CD4-positive, alpha-beta T cell treated with Interferon alpha-2 for 1 hour (primary cell): ENCODE data around the gene OR6B1.
"Not testable (repeated sequence)": the region's sequence is repeated elsewhere in the genome, so short reads cannot be mapped to it uniquely, and the experiment has no call there.

Experiments used
- DNase-seq, 2 donors: peaks; one replicate each; pipeline ENCODE4 v3.0.0-alpha.2; 2020 to 2022

Gene OR6B1

DNA sequence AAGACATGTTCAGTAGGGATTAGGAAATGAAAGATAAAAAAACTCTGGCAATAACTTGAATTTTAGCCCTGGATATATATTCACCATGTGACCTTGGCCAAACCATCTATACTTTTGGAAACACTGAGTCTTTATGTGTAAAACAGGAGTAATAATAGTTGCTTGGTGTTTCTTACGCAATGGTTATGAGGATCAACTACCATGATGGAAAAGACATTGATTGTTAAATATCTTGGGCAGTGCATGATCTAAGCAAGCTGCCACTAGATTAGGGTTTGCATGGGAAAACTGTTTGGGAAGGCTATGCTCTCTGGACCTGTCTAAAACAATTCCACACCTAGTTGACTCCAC, 6.5 kb downstream of the OR6B1 start:
- no peak for DNase-seq

DNA sequence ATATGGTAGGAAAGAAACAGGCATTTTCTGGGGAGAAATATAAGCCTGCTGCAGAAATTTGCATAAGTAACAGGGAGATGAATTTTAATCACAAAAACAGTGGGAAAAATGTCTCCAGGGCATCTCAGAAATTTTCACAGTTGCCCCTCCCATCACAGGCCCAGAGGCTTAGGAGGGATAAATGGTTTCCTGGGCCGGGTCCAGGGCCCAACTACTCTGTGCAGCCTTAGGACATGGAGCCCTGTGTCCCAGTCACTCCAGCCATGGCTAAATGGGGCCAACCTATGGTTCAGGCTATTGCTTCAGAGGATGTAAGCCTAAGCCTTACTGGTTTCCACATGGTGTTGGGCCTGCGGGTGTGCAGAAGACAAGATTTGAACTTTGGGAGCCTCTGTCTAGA, 9.2 kb downstream of the OR6B1 start:
- no peak for DNase-seq

- not testable (repeated sequence) for DNase-seq
Observed at GRCh38 chr7:144010061-144010460, 9.9 kb downstream of the OR6B1 start.

DNA sequence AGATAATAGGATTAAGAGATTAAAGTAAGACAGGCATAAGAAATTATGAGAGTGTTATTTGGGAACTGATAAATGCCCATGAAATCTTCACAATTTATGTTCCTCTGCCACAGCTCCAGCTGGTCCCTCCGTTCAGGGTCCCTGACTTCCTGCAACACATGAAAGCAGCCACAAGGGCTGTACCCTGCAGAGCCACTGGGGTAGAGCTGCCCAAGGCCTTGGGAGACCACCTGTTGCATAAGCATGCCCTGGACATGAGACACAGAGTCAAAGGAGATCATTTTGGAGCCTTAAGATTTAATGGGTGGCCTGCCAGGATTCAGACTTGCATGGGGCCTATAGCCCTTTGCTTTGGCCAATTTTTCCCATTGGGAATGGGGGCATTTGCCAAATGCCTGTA, 10.7 kb downstream of the OR6B1 start:
- not testable (repeated sequence) for DNase-seq

GRCh38 chr7:144011458-144012230, 11.5 kb downstream of the OR6B1 start:
- DNase-seq: no peak

DNA sequence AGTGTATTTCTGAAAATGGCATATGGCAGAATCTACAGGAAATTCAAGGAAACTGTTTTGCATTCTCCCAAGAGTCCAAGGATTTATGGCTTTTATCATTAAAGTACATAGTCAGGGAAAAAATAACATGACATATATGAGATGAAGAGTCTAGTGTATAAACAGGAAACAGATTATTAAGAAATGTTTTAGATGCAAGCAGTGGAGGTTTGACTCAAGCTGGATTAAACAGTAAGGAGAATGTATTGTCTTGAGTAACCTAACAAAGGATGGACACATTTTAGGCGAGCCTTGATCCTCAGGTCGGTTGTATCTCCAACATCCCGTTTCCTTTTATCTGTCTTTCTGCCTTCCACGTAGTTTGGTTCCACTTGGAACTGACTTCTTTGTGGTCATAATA, 17.9 kb downstream of the OR6B1 start:
- no peak for DNase-seq

- DNase-seq: no peak
Observed at GRCh38 chr7:144019457-144019856, 19.3 kb downstream of the OR6B1 start.

DNA sequence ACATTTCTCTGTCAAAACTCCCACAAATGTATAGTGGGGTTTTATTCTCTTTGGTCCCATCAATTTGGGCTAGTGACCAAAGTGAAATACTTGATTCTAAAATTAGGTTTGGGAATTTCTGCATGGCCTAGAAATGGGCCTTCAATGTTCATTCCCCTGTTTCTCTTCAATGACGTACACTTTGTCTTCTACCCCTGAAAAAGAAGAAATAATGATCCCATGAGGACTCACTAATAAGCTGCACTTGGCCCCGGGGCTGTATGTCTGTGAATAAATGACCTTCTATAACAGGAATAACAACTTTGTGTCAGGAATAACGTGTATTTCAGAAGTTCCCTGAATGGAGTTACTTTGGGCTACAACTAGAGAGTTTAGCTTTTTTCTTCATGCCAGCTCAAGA, 20.2 kb downstream of the OR6B1 start:
- DNase-seq: no peak

GRCh38 chr7:144022169-144022568, 22.0 kb downstream of the OR6B1 start:
- no peak for DNase-seq

GRCh38 chr7:144023171-144023827, 23.2 kb downstream of the OR6B1 start:
- DNase-seq: no peak

DNA sequence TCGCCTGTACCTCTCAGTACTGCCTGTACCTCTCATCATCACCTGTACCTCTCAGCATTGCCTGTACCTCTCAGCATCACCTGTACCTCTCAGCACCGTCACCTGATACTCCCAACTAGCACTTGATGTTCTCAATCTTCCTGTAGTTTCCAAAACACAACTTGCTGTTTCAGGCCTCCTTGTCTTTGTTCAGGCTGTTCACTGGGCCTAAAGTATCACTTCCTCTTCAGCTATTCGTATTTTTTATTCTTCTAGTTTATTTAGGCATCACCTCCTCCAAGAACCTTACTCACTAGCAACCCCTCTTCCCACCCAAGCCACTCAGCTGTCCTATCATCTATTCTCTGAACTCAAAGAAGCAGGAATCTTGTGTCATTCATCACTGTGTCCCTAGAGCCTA, 24.1 kb downstream of the OR6B1 start:
- DNase-seq: no peak

DNA sequence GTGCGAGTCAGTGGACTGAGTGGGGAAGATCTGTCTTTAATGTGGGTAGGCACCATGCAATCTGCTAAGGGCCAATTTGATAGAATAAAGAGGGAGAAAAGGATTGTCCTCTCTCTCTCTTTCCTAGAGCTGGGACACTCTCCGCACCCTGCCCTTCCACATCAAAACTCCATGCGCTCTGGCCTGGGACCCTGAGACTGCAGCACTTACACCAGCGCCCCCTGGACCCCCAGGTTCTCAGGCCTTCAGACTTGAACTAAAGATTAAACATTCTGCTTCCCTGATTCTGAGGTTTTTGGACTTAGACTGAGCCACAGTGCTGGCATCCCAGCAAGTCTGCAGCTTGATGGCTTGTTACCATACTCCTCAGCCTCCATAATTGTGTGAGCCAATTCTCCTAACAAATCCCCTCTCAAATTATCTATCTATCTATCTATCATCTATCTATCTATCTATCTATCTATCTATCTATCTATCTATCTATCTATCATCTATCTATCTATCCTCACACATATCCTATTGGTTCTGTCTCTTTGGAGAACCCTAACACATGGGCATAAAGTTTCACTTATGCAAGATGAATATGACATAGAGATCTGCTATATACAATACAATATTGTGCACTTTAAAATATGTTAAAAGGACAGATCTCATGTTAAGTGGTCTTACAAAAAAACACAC, 26.2 kb downstream of the OR6B1 start:
- no peak for DNase-seq

DNA sequence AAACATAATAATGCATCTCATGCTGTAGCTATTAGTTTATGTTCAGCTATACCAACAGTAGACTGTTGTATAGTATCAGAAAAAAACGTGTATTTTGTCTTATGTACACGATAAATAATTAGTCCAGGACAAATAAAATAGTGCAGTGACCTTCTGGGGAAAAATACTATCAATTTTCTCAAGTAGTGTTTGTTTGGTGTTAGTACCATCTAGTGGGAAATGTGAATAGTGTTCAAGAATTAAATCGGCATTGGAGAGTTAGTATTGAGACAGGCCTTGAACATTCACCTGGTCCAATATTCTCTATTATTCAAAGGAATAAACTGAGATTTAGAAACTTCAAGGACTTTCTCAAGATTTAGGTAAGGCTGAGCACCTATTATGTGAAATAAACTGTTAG, 26.9 kb downstream of the OR6B1 start:
- DNase-seq: no peak

- no peak for DNase-seq
Observed at GRCh38 chr7:144027974-144028373, 27.9 kb downstream of the OR6B1 start.

DNA sequence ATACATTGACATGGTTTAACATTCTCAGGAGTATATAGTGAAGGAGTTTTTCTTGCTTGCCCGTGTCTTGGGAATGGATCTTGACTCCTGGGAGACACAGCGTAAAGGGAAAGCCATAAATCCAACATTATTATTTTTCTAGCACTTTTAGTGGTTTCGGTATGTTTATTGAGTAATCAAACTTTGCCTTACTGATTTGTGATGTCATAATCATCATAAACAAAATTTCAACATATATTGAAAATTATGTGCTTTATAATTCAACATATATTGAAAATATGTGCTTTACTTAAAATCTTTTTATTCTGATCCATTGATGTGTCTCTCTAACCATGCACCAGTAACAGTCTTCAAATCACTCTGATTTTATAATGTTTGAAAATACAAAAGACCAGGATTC, 28.4 kb downstream of the OR6B1 start:
- DNase-seq: no peak

GRCh38 chr7:144032516-144032915, 32.4 kb downstream of the OR6B1 start:
- DNase-seq: no peak

DNA sequence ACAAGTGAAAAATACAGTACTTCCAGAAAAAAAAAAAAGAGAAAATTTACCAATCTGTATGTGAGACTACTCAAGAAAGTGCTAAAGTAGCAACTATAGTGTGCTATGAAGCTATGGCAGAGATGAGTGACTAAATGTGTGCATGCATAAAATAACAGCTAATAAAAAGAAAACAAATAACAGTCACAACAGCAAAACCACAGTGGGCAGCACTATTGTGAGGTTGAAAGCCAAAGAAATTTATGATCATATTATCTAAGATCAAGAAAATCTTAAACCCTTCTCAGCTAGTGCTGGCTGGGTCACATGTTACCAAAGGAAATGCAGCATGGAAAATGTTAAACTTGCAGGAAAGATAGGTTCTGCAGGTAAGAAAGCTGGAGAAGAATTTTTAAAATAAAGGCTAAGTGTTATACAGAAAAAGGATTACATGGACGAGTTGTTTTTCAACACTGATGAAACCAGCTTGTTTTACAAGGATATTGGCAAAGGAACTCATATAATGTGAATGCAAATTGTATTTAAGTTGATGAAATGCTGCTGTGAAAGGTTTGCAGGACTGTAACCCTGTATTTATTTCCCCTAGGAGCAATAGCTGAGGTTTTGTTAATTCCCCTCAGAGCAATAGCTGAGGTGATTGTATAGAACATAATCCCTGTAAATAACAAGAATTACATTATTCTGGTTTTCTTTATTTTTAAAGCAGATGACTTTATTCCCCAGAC, 33.0 kb downstream of the OR6B1 start:
- no peak for DNase-seq

GRCh38 chr7:144035385-144035784, 35.3 kb downstream of the OR6B1 start:
- DNase-seq: no peak

- DNase-seq: no peak
Observed at GRCh38 chr7:144036302-144036885, 36.3 kb downstream of the OR6B1 start.

GRCh38 chr7:144037414-144038035, 37.4 kb downstream of the OR6B1 start:
- DNase-seq: no peak

- DNase-seq: no peak
Observed at GRCh38 chr7:144038887-144039286, 38.8 kb downstream of the OR6B1 start.

DNA sequence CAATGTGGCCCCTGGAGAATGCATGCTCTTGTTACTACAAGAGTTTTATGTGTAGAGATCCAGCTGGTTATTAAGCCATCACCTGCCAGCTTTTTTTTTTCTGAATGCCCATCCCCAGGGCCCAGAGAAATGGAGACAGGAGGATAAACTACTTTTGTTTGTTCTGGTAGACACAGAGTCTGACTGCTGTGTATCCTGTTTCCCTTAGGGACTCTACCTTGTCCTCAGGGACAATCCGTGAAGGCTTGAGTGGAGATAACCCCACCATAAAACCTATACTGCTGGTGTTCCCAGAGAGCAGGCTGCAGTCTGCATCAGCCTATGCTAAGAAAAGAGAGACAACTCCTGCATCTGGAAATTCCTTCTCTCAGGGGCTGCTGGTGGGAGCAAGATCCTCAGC, 48.5 kb downstream of the OR6B1 start, which contains the start of gene OR2A5:
TSS of gene OR2A5 (plus strand) at position 301 of the 400 bp plus-strand sequence. CDS start 1,454 bp downstream, outside the sequence.
- DNase-seq: no peak
